CD8-positive, alpha-beta memory T cell (primary cell): Measurements from ENCODE around the gene FAM229A. TPM values are rescaled to one million over a fixed set of nuclear protein-coding genes. Genes with fewer than 3 reads are reported as not detected.

Source experiments
- CTCF ChIA-PET: fragments of 350-600 bp; sonication (Branson Sonifier 250); formaldehyde crosslinking; loops from one replicate; lab custom pipeline; 2021; ENCODE audit warnings: antibody characterized with exemption; lab: Charles Lee
- POLR2A ChIA-PET: fragments of 350-600 bp; sonication (Branson Sonifier 250); formaldehyde crosslinking; loops from one replicate; lab custom pipeline; 2021; ENCODE audit warnings: antibody characterized with exemption; lab: Charles Lee
- DNase-seq, 5 donors: peaks; one replicate each; pipeline versions ENCODE4 v3.0.0 to v3.0.0-alpha.2; 2020 to 2022; ENCODE audit warnings: mixed read lengths in 1 of 5
- H3K27ac ChIP-seq: one replicate; pipeline ENCODE4 v1.7.0; 2013; ENCODE audit warnings: low read depth, mild to moderate bottlenecking, low read length, moderate library complexity
- H3K27me3 ChIP-seq: 2 replicates; pipeline ENCODE4 v1.7.0; 2013; ENCODE audit warnings: low read length, mild to moderate bottlenecking; ENCODE audit not compliant: insufficient read depth, poor library complexity, severe bottlenecking
- H3K36me3 ChIP-seq: 2 replicates; pipeline ENCODE4 v1.7.0; 2013; ENCODE audit warnings: mild to moderate bottlenecking, low read length, moderate library complexity; ENCODE audit not compliant: insufficient read depth
- H3K4me1 ChIP-seq: 2 replicates; pipeline ENCODE4 v1.7.0; 2013; ENCODE audit warnings: mild to moderate bottlenecking, low read length, moderate library complexity; ENCODE audit not compliant: insufficient read depth
- H3K4me3 ChIP-seq: 2 replicates; pipeline ENCODE4 v1.7.0; 2013; ENCODE audit warnings: mild to moderate bottlenecking, low read length
- H3K9me3 ChIP-seq: 2 replicates; pipeline ENCODE4 v1.7.0; 2013; ENCODE audit warnings: mild to moderate bottlenecking, low read length
- H3K27ac Mint-ChIP-seq, 8 donors: one replicate each; pipeline ENCODE4 v1.8.0; 2020 to 2021; ENCODE audit warnings: mixed read lengths in 8 of 8, mild to moderate bottlenecking in 6 of 8, inconsistent platforms in 3 of 8, moderate library complexity in 3 of 8
- H3K27me3 Mint-ChIP-seq, 2 donors: one replicate each; pipeline ENCODE4 v1.8.0; 2020 to 2021; ENCODE audit warnings: mixed read lengths in 2 of 2, mild to moderate bottlenecking in 1 of 2, moderate library complexity in 1 of 2
- H3K36me3 Mint-ChIP-seq, 3 donors: one replicate each; pipeline ENCODE4 v1.8.0; 2020 to 2021; ENCODE audit warnings: mixed read lengths in 3 of 3, inconsistent platforms in 1 of 3, mild to moderate bottlenecking in 1 of 3
- H3K4me1 Mint-ChIP-seq, 3 donors: one replicate each; pipeline ENCODE4 v1.8.0; 2020 to 2021; ENCODE audit warnings: mixed read lengths in 3 of 3, inconsistent platforms in 1 of 3, mild to moderate bottlenecking in 1 of 3
- H3K4me3 Mint-ChIP-seq, 7 donors: one replicate each; pipeline ENCODE4 v1.8.0; 2020 to 2021; ENCODE audit warnings: mixed read lengths in 7 of 7, mild to moderate bottlenecking in 6 of 7, moderate library complexity in 4 of 7, inconsistent platforms in 2 of 7
- H3K9me3 Mint-ChIP-seq, 5 donors: one replicate each; pipeline ENCODE4 v1.8.0; 2020 to 2022; ENCODE audit warnings: mixed read lengths in 5 of 5, mild to moderate bottlenecking in 3 of 5, moderate library complexity in 2 of 5, inconsistent platforms in 1 of 5
- polyA plus RNA-seq: library from polyadenylated mRNA; unstranded; fragments of 300-500 nt; fragmentation: Illumina TruSeq; gene quantifications from one replicate; pipeline ENCODE4 v1.2.3, GENCODE V29; 2021
- total RNA-seq, 2 experiments: library from RNA; stranded (reverse); gene quantifications; one replicate each; pipeline ENCODE4 v1.2.3, GENCODE V29; 2021

Gene FAM229A
- total and polyA plus RNA-seq, 3 experiments from 2014 or later, result 0.40 to 5.2 (median 4.4) TPM

DNA sequence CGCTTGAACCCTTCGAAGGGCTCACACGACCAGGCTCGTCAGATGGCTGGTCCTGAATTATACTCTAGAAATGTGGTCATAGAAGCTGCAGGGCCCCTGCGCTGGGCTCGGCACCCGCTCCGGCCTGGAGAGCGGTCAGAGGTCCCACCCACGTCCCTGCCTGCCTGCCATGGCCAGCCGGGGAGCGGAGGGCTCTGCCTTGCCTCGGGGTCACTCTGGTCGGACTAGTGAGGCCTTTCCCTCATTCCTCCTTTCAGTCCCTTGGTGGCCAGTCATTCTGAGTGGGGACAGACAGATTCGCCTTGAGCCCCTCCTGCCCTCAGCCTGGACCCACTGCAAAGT is 25.7 kb downstream of the FAM229A start:
- no peak overlapping the region for H3K4me3 ChIP-seq
- H3K27me3 Mint-ChIP-seq, result peaks cover 0 to 2% of the 10 kb centered on the region in 2 donors
- no peak for DNase-seq
- H3K36me3 ChIP-seq, result peaks cover 3% of the 10 kb centered on the region
- H3K27ac ChIP-seq, result no peak overlapping the region
- H3K36me3 Mint-ChIP-seq, result peaks cover 0 to 23% (median 3%) of the 10 kb centered on the region in 3 donors
- H3K4me3 Mint-ChIP-seq, result peak overlapping the region; percentile 59 to 83 (median 75)
- H3K4me1 Mint-ChIP-seq, result peaks cover 30 to 42% (median 42%) of the 10 kb centered on the region in 3 donors
- no peaks in the 10 kb centered on the region for H3K27me3 ChIP-seq
- no peaks in the 10 kb centered on the region for H3K9me3 Mint-ChIP-seq
- ChIA-PET POLR2A (interaction anchor here (0.5 to 2.6 kb wide), 25 partner anchors 8 to 135 kb away, joined by 3 to 34 read pairs (median 6); partner anchors contain the start of genes BSDC1 and HDAC1), CTCF (interaction anchor here (0.8 to 3.3 kb wide), 20 partner anchors 8 to 131 kb away, joined by 3 to 28 read pairs (median 6); partner anchors contain the start of genes HDAC1 and IQCC)
- peaks cover 27% of the 10 kb centered on the region for H3K4me1 ChIP-seq
- H3K9me3 ChIP-seq, result no peaks in the 10 kb centered on the region
- peak overlapping the region in 4 of 8 donors; percentile 17 to 89 (median 56) for H3K27ac Mint-ChIP-seq

DNA sequence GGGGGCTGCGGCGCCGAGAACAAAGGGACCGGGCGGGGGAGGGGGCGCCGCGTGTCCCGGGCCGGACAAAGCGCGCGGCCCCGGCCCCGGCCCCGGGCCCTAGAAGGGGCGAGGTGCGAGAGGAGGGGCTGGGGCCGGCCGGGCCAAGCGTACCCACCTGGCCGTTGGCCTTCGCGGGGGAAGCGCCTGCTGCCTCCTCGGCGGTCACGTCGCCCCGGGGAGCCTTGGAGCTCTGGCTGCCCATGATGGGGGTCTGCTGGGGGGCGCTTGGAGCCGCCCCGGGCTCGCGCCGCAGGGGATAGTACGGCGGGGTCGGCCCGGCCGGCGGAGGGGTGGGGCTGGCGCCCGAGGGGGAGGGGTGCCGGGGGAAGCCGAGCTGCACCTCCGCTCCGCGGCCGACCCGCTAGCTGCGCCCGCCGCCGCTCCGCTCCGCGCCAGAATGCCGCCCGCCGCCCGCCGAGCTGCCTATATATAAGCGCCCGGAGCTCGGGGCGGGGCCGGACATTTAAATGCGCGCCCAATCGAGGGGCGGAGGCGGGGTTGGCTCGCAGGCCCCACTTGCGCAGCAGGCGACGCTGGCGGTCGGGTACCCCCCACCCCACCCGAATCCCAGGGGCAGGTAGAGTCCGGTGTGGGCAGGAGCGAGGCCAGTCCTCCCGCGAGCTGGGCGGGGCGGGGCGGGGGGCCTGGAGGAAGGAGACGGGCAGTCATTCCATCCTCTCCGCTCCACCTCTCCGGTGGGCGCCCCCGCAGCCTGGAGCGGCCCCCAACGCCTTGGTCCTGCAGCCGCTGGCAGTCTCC is 26.3 kb downstream of the FAM229A start, which contains the start of gene MARCKSL1:
Gene MARCKSL1 (minus strand): TSS at position 444 of the 801 bp plus-strand sequence. CDS start 200 bp downstream, at position 244.
- H3K27ac ChIP-seq, result peak within 1 kb of the TSS; percentile 40
- no peaks in the 10 kb centered on the region for H3K9me3 ChIP-seq
- CTCF ChIA-PET, result interaction anchor here (0.8 to 3.3 kb wide), 25 partner anchors 9 to 130 kb away, joined by 3 to 28 read pairs (median 4); partner anchors contain the start of genes HDAC1 and IQCC
- peaks cover 5 to 28% (median 8%) of the 10 kb centered on the region in 3 donors for H3K36me3 Mint-ChIP-seq
- peaks cover 9% of the 10 kb centered on the region for H3K36me3 ChIP-seq
- POLR2A ChIA-PET, result interaction anchor here (0.5 to 2.6 kb wide), 31 partner anchors 9 to 263 kb away, joined by 3 to 34 read pairs (median 5); partner anchors contain the start of genes BSDC1, HDAC1, TMEM39B and TXLNA
- peaks cover 0 to 2% of the 10 kb centered on the region in 2 donors for H3K27me3 Mint-ChIP-seq
- H3K9me3 Mint-ChIP-seq, result no peaks in the 10 kb centered on the region
- H3K27me3 ChIP-seq, result no peaks in the 10 kb centered on the region
- H3K4me1 ChIP-seq, result peaks cover 27% of the 10 kb centered on the region
- H3K4me1 Mint-ChIP-seq, result peaks cover 31 to 42% (median 42%) of the 10 kb centered on the region in 3 donors
- peak within 1 kb of the TSS; percentile 76 to 86 (median 85) for H3K4me3 Mint-ChIP-seq
- peak; percentile 80 to 89 (median 82) for DNase-seq
- H3K27ac Mint-ChIP-seq, result peak within 1 kb of the TSS in 6 of 8 donors; percentile 68 to 89 (median 76)
- peak within 1 kb of the TSS; percentile 58 for H3K4me3 ChIP-seq

DNA sequence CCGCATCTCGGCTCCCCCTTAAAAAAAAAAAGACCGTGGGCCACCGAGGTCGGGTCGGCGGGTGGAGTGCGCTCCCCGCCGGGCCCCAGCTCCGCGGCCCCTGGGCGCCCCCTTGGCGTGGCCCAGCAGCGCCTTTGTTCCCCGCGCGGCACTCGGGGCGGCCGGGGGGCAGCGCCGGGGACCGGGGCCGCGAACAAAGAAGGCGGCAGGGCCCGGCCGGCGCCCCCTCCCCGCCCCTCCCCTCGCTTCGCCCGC is 26.8 kb downstream of the FAM229A start:
- DNase-seq, result no peak
- Histone ChIP-seq H3K9me3 (no peaks in the 10 kb centered on the region), H3K36me3 (peaks cover 14% of the 10 kb centered on the region), H3K27me3 (no peaks in the 10 kb centered on the region), H3K27ac (peak overlapping the region; percentile 40), H3K4me3 (peak overlapping the region; percentile 58), H3K4me1 (peaks cover 27% of the 10 kb centered on the region)
- Mint-ChIP-seq H3K27ac (no peak overlapping the region), H3K4me3 (peak overlapping the region in 6 of 7 donors; percentile 67 to 86 (median 84)), H3K27me3 (peaks cover 0 to 5% of the 10 kb centered on the region in 2 donors), H3K9me3 (no peaks in the 10 kb centered on the region), H3K4me1 (peaks cover 31 to 42% (median 42%) of the 10 kb centered on the region in 3 donors), H3K36me3 (peaks cover 7 to 34% (median 11%) of the 10 kb centered on the region in 3 donors)
- ChIA-PET POLR2A (interaction anchor here (0.6 to 2.6 kb wide), 24 partner anchors 9 to 263 kb away, joined by 3 to 34 read pairs (median 7); partner anchors contain the start of genes BSDC1, HDAC1, TMEM39B and TXLNA), CTCF (interaction anchor here (0.9 to 3.3 kb wide), 21 partner anchors 9 to 129 kb away, joined by 3 to 28 read pairs (median 4); partner anchors contain the start of genes HDAC1 and IQCC)

DNA sequence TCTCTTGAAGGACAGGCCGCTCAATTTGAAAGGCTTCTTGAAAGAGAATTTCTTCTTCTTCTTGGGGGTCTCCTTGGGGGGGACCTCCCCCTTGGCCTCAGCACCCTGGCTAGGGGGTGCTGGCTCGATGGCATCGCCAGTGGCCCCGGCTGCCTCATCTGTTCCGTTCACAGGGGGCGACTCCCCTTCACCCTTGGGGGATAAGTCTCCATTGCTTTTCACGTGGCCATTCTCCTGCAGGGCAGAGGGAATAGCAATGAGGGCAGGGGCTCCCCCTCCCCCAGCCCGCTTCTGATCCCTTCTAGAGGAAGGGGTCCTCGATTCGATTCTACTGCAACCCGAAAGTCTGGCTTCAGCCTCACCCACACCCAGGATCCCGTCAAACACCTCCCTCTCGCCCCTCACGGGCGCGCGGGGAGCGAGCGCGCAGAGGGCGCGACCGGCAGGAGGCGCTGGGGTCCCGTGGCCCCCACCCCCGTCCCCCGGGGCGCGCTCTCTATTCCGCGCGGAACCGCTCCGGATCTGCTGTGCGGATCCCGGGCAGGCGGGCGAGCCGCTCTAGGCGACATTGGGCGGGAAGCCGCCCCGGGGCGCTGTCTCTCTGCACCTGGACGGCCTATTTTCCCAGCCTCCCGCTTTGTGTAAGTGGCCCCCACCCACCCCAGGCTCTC is 27.3 kb downstream of the FAM229A start:
- H3K27ac Mint-ChIP-seq, result peak overlapping the region in 7 of 8 donors; percentile 9 to 80 (median 70)
- Histone ChIP-seq H3K27me3 (no peaks in the 10 kb centered on the region), H3K36me3 (peaks cover 19% of the 10 kb centered on the region), H3K27ac (peak overlapping the region; percentile 40), H3K4me1 (peaks cover 27% of the 10 kb centered on the region), H3K4me3 (peak overlapping the region; percentile 58), H3K9me3 (no peaks in the 10 kb centered on the region)
- peaks cover 0 to 5% of the 10 kb centered on the region in 2 donors for H3K27me3 Mint-ChIP-seq
- peak; percentile 57 to 77 (median 64) for DNase-seq
- H3K9me3 Mint-ChIP-seq, result no peaks in the 10 kb centered on the region
- ChIA-PET POLR2A (interaction anchor here (0.6 to 2.6 kb wide), 16 partner anchors 10 to 156 kb away, joined by 3 to 34 read pairs (median 8); partner anchors contain the start of genes BSDC1, HDAC1 and TXLNA), CTCF (interaction anchor here (1.0 to 3.3 kb wide), 14 partner anchors 10 to 119 kb away, joined by 3 to 28 read pairs (median 6); partner anchors contain the start of gene HDAC1)
- peaks cover 7 to 38% (median 11%) of the 10 kb centered on the region in 3 donors for H3K36me3 Mint-ChIP-seq
- H3K4me3 Mint-ChIP-seq, result peak overlapping the region; percentile 67 to 86 (median 85)
- H3K4me1 Mint-ChIP-seq, result peaks cover 31 to 42% (median 42%) of the 10 kb centered on the region in 3 donors

DNA sequence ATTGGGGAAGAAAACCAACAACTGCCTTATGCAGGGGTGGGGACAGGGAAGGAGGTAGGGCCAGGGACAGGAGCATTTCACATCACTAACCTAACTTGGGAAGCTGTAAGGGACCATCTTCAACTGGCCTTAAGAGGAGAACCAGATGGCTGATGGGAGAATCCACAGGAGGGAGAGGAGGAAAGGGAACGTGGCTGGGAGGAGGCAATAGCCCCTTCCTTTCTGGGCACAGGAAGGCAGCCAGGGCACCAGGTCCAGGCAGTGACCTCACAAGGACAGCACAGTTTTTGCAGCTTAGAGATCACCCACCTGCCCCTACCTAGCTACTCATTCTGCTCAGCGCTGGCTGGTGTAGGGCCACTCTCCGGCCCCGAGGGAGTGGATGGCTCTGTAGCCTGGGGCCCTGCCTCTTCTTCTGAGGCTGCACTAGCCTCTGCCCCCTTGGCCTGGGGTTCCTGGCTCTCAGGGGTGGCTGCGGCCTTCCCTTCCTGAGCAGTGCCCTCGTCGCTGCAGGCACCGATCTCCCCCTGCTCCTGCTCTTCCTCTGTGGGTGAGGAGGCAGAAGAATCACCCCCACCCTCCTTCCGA is 27.9 kb downstream of the FAM229A start:
- Histone ChIP-seq H3K36me3 (peaks cover 25% of the 10 kb centered on the region), H3K27ac (no peak overlapping the region), H3K27me3 (no peaks in the 10 kb centered on the region), H3K9me3 (no peaks in the 10 kb centered on the region), H3K4me1 (peaks cover 27% of the 10 kb centered on the region), H3K4me3 (peak overlapping the region; percentile 58)
- H3K4me3 Mint-ChIP-seq, result peak overlapping the region; percentile 20 to 88 (median 86)
- H3K27ac Mint-ChIP-seq, result peak overlapping the region; percentile 17 to 80 (median 65)
- CTCF ChIA-PET, result interaction anchor here (0.8 to 1.6 kb wide), 2 partner anchors 14 to 86 kb away, joined by 3 to 4 read pairs; no protein-coding TSS in a partner anchor
- no peak for DNase-seq
- H3K4me1 Mint-ChIP-seq, result peaks cover 31 to 42% (median 37%) of the 10 kb centered on the region in 3 donors
- H3K27me3 Mint-ChIP-seq, result peaks cover 0 to 5% of the 10 kb centered on the region in 2 donors
- no peaks in the 10 kb centered on the region for H3K9me3 Mint-ChIP-seq
- peaks cover 7 to 44% (median 14%) of the 10 kb centered on the region in 3 donors for H3K36me3 Mint-ChIP-seq
- POLR2A ChIA-PET, result interaction anchor here (0.6 to 0.8 kb wide), 2 partner anchors 24 to 43 kb away, joined by 4 read pairs; partner anchors contain the start of gene HDAC1

DNA sequence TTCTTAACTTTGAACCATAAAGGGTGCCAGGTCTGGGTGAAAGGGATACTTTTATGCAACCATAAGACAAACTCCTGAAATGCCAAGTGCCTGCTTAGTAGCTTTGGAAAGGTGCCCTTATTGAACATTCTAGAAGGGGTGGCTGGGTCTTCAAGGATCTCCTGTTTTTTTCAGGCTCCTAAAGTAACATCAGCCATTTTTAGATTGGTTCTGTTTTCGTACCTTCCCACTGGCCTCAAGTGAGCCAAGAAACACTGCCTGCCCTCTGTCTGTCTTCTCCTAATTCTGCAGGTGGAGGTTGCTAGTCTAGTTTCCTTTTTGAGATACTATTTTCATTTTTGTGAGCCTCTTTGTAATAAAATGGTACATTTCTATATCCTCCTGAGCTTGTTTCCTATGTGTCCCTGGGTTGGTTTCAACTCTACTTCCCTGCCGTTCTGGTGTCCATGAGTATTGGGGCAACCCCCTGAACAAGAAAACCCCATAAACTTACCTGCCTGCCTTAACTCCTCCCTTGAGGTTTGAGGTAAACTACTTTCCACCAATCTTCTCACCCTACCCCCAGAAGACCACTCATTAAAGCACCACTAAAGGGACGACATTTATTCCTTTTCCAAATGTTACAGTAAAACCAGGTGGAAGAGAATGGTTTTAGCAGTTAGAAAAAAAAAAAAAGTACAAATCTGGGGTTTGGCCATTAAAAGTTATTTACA is 28.9 kb downstream of the FAM229A start:
- H3K27ac ChIP-seq, result no peak overlapping the region
- H3K4me1 ChIP-seq, result peaks cover 27% of the 10 kb centered on the region
- H3K27me3 ChIP-seq, result no peaks in the 10 kb centered on the region
- no peaks in the 10 kb centered on the region for H3K9me3 Mint-ChIP-seq
- peak overlapping the region in 3 of 7 donors; percentile 7 to 88 (median 8) for H3K4me3 Mint-ChIP-seq
- no peaks in the 10 kb centered on the region for H3K9me3 ChIP-seq
- ChIA-PET CTCF (interaction anchor here (0.8 to 1.6 kb wide), 10 partner anchors 14 to 93 kb away, joined by 3 to 5 read pairs (median 3); no protein-coding TSS in a partner anchor), POLR2A (interaction anchor here (0.6 kb wide), 1 partner anchor 73 kb away, joined by 5 read pairs; no protein-coding TSS in a partner anchor)
- DNase-seq, result no peak
- H3K36me3 Mint-ChIP-seq, result peaks cover 7 to 54% (median 17%) of the 10 kb centered on the region in 3 donors
- peaks cover 0 to 5% of the 10 kb centered on the region in 2 donors for H3K27me3 Mint-ChIP-seq
- H3K4me1 Mint-ChIP-seq, result peaks cover 27 to 40% (median 33%) of the 10 kb centered on the region in 3 donors
- H3K4me3 ChIP-seq, result no peak overlapping the region
- H3K36me3 ChIP-seq, result peaks cover 35% of the 10 kb centered on the region
- H3K27ac Mint-ChIP-seq, result peak overlapping the region in 7 of 8 donors; percentile 11 to 72 (median 63)
